Measurements from ENCODE around the gene MLLT10. TPM values are rescaled to one million over a fixed set of nuclear protein-coding genes. Genes with fewer than 3 reads are reported as not detected.

Gene MLLT10
- total RNA-seq = 100 to 1,000 TPM in 1 of 4 donors, 10 to 100 TPM in 3; 46.3 to 109 (median 57.7) TPM

DNA sequence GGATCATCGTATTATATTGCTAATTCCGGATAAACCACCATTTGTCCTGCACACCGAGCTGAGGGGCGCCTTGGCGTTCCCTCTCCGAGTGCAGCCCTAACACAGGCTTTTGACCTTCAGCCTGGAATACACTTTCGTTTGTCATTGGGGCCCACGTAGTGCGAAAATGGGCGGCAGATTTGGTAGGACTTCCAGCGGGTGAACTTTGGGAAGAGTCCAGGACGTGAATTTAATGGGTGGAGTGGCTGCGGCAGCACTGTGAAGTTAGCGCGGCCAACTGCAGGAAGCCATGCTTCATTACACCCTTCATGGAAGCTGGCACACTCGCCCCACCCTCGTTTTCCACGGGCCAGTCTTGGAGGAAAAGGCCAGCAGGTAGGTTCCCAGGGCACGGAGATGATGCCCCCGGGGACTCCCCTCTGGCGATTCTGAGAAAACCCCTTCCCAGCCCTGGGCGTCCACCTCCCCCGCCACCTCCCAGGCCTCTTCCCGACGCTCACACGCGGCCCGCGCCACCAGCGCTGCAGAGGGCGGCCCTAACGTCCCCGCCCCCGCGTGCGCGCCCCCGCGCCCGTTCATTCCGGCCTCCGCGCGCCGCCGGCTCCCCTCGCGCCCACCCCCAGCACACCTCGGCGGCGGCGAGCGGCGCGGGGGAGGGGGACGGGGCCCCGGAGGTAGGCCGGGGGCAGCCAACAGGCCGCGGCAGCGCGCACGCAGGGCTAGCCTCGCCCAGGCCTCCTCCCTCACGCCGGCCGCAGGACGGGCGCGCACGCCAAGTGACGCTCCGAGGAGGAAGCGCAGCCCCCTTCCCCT lies at the start of gene MLLT10:
Gene MLLT10, plus strand, starts transcription at position 766 of the 813 bp plus-strand sequence. CDS start 413 bp downstream, outside the sequence.
- Histone ChIP-seq H3K4me3 (replicated peaks in 1 of 3) (peak within 1 kb of the TSS; percentile 19 to 89 (median 35)), H3K36me3 (peaks cover 0 to 6% of the 10 kb centered on the region in 2 donors), H3K27ac (peak within 1 kb of the TSS; percentile 72 to 98 (median 95)), H3K27me3 (no peaks in the 10 kb centered on the region), H3K4me1 (peaks cover 6 to 12% of the 10 kb centered on the region in 2 donors), H3K9me3 (no peaks in the 10 kb centered on the region)
- intact Hi-C loops (cut with DNase I) = no loop called here
- TF ChIP-seq, protein P1, sequence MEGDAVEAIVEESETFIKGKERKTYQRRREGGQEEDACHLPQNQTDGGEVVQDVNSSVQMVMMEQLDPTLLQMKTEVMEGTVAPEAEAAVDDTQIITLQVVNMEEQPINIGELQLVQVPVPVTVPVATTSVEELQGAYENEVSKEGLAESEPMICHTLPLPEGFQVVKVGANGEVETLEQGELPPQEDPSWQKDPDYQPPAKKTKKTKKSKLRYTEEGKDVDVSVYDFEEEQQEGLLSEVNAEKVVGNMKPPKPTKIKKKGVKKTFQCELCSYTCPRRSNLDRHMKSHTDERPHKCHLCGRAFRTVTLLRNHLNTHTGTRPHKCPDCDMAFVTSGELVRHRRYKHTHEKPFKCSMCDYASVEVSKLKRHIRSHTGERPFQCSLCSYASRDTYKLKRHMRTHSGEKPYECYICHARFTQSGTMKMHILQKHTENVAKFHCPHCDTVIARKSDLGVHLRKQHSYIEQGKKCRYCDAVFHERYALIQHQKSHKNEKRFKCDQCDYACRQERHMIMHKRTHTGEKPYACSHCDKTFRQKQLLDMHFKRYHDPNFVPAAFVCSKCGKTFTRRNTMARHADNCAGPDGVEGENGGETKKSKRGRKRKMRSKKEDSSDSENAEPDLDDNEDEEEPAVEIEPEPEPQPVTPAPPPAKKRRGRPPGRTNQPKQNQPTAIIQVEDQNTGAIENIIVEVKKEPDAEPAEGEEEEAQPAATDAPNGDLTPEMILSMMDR (IDR thresholded peaks at IDR 0.05) = peak in 3 of 6 experiments; percentile 30 to 36 (median 33)
- peak in 1 of 2 donors; percentile 90 for TF ChIP-seq POLR2A (IDR thresholded peaks at IDR 0.05)
- peak; percentile 97 for DNase-seq
- WGBS, 2 donors = 1 to 3% methylated on average over 19 to 42 of the region's 74 CpGs

DNA sequence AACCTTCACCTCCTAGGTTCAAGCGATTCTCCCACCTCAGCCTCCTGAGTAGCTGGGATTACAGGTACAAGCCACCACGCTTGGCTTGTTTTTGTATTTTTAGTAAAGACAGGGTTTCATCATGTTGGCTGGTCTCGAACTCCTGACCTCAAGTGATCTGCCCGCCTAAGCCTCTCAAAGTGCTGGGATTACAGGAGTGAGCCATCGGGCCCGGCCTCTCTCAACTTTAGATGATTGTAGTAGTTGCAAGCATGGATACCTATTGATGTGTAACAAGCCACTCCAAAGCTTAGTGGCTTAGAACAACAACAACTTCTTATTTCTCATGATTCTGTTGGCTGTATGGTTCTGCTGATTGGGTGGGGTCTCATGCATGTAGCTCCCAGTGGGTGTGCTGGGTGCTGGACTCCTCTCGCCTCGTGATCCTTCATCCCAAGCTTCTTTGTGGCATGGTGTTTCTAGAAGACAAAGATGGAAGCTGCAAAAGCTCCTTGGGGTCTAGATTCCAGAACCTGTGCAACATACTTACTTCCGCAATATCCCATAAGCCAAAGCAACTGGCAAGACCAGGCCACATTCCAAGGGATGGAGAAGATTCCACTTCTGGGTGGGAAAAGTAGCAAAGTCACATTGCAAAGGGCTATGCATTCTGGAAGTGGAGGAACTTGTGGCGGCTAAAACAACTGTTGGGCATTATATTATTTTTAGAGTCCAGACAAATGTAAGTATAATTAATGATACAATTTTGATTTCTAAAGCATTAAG lies 46.4 kb upstream of the MLLT10 start:
- H3K4me3 ChIP-seq (replicated peaks in 1 of 3) = no peak overlapping the region
- 64 to 65% methylated on average over 10 of the region's 10 CpGs for WGBS, 2 donors
- H3K36me3 ChIP-seq = no peaks in the 10 kb centered on the region
- H3K4me1 ChIP-seq = peaks cover 12 to 22% of the 10 kb centered on the region in 2 donors
- DNase-seq = peak; percentile 56 to 67
- intact Hi-C loops (cut with DNase I) = no loop called here
- no peaks in the 10 kb centered on the region for H3K27me3 ChIP-seq
- peak in 1 of 2 donors; percentile 7 for TF ChIP-seq POLR2A (IDR thresholded peaks at IDR 0.05)
- TF ChIP-seq, protein P1 (IDR thresholded peaks at IDR 0.05) = no peak
- peak overlapping the region; percentile 51 to 56 (median 55) for H3K27ac ChIP-seq
- no peaks in the 10 kb centered on the region for H3K9me3 ChIP-seq

DNA sequence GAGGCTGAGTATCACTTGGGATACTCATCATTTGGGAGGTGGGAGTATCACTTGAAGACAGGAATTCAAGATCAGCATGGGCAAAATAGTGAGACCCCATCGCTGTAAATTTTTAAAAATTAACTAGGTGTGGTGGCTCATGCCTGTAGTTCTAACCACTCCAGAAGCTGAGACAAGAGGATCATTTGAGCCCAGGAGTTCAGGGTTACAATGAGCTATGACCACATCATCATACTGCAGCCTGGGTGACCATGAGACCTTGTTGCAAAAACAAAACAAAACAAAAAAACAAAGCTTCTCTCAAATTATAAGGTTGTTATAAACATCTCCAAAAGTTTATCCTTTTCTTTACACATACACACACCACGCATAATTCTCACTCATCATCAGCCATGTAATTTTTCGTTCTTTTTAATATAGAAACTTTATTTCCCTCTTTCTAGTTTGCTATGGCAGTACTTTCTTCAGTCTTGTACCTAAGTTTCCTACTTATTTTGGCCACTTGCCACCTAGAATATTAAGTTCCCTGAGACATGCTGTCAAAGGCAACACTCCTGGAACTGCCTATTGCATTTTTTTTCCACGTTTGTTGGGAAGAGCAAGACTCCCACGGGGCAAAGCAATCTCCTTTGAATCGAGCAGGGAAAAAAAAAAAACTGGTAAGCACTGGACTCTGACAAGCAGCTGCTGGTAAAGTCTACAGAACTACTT lies 45.6 kb upstream of the MLLT10 start:
- Histone ChIP-seq H3K36me3 (no peaks in the 10 kb centered on the region), H3K27ac (peak overlapping the region; percentile 51 to 56 (median 55)), H3K4me1 (peaks cover 12 to 22% of the 10 kb centered on the region in 2 donors), H3K27me3 (no peaks in the 10 kb centered on the region), H3K9me3 (no peaks in the 10 kb centered on the region), H3K4me3 (replicated peaks in 1 of 3) (no peak overlapping the region)
- intact Hi-C loops (cut with DNase I) = no loop called here
- WGBS, 2 donors = 40 to 44% methylated on average over 6 of the region's 6 CpGs
- TF ChIP-seq, protein P1 (IDR thresholded peaks at IDR 0.05) = no peak
- no peak for TF ChIP-seq POLR2A (IDR thresholded peaks at IDR 0.05)
- peak; percentile 20 to 24 for DNase-seq

DNA sequence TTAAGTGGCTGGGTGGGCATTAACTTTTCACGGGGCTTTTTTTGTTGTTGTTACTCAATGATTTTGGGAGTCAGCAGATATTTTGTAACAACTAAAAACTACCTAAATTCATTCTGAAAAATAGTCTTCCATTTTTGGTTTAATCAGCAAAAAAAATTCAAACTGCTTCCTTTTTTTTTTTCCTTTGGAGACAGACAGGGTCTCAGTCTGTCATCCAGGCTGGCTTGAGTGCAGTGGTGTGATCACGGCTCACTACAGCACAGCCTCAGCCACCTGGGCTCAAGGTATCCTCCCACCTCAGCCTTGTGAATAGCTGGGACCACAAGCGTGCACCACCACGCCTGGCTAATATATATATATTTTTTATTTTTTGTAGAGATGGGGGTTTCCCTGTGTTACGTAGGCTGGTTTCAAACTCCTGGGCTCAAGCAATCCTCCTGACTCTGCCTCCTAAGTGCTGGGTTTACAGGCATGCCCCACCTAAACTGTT lies 45.0 kb upstream of the MLLT10 start:
- Histone ChIP-seq H3K27me3 (no peaks in the 10 kb centered on the region), H3K4me1 (peaks cover 12 to 22% of the 10 kb centered on the region in 2 donors), H3K4me3 (replicated peaks in 1 of 3) (no peak overlapping the region), H3K9me3 (no peaks in the 10 kb centered on the region), H3K27ac (peak overlapping the region; percentile 51 to 56 (median 55)), H3K36me3 (no peaks in the 10 kb centered on the region)
- 65 to 66% methylated on average over 5 of the region's 5 CpGs for WGBS, 2 donors
- intact Hi-C loops (cut with DNase I) = no loop called here
- no peak for TF ChIP-seq POLR2A (IDR thresholded peaks at IDR 0.05)
- TF ChIP-seq, protein P1 (IDR thresholded peaks at IDR 0.05) = no peak
- peak in 1 of 2 donors; percentile 26 for DNase-seq

All from thyroid gland (tissue), 4 donors.